Measurements from ENCODE around the gene SCAPER.

The SCAPER gene

DNA sequence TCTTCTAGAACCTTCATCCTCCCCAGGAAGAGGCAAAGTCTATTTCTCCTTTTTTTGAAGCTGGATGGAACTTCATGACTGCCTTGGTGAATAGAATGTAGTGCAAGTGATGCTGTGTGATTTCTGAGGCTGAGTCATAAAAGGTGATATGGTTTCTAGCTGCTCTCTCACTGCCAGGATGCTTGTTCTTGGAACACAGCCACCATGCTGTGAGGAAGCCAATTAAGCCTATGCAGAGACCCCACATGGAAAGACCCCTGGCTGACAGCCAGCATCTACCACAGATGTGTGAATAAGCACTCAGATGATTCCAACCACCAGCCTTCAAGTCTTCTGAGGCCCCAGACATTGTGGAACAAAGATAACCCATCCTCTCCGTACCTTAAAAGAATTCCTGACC, 511.5 kb downstream of the SCAPER start:
- DNase-seq: no peak

DNA sequence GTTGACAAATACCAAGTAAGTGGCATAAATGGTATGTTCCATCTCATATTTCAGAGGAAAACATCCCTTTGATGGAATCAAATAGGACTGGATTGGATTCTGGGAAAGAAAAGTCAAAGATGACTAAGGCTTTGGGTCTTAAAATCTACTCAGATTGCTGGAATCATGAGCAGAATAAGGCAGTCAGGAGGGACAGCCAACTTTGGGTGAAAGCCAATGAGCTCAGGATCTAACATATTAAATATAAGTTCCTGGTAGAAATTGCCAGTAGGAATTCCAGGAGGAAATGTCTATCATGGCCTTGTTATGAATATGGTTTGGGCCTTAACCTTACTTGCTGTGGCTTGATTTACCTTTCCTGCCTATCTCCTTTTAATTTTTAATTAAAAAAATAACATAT, 513.3 kb downstream of the SCAPER start:
- no peak for DNase-seq

GRCh38 chr15:76391309-76391708, 513.8 kb downstream of the SCAPER start:
- no peak for DNase-seq

GRCh38 chr15:76390571-76390970, 514.6 kb downstream of the SCAPER start:
- DNase-seq: no peak

- no peak for DNase-seq
Measured at GRCh38 chr15:76386926-76387325, 518.2 kb downstream of the SCAPER start.

GRCh38 chr15:76386178-76386577, 519.0 kb downstream of the SCAPER start:
- no peak for DNase-seq

- no peak for DNase-seq
Measured at GRCh38 chr15:76384409-76384808, 520.7 kb downstream of the SCAPER start.

- no peak for DNase-seq
Measured at GRCh38 chr15:76382987-76383728, 522.0 kb downstream of the SCAPER start.

DNA sequence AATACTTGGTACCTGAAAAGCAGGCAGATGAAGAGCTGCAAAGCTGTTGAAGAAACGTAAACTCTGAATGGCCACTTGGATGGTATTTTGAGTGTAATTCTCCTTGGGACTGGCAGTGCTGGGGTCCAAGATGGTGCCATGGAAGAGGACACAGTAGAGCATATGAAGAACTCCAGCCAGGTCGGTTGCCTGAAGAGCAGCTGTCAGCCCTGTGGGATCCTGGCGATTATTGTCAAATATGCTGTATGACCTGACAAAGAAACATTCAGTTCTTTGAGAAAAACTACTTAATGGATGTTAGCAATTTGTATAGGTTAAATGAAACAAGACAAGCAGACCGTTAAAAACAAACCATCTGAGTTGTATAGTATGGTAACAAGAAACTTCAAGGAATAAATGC, 523.8 kb downstream of the SCAPER start:
- no peak for DNase-seq

GRCh38 chr15:76380249-76380648, 524.9 kb downstream of the SCAPER start:
- no peak for DNase-seq

- no peak for DNase-seq
Measured at GRCh38 chr15:76378691-76379090, 526.4 kb downstream of the SCAPER start.

DNA sequence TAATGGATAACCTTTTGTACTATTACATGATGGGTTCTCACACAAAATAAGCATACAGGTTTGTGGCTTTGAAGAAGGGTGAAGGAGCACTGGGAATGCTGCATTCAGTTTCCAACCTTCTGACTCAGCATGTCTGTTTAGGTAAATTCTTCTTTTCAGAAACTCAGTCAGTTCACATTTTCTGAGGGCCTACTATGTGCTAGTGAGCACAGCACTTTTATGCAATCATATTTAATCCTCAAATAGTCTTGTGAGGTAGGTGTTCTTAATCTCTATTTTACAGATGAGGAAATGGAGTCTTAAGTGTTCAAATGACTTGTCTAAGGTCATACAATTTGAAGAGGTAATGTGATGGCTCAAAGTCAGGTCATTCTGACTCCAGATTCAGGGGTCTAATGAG, 527.4 kb downstream of the SCAPER start:
- DNase-seq: no peak

DNA sequence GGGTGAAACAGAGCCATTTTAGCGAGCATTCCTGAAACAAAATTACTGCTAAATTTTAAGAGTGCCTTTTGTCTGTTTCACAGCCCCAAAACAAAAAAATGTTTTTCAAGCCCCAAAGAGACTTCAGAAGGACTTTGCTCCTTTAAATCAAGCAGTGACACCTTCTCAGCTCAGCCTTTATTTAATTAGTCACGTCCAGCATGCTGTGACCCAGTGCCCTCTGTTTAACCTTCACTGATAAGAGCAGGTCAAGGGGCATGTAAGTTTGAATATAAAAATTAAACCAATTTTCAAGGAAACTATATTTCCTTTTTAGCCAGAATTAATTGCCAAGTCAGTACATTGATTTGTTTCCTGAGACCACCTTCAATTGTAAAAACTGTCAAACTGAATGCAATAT, 527.9 kb downstream of the SCAPER start:
- DNase-seq: no peak

GRCh38 chr15:76376816-76377215, 528.3 kb downstream of the SCAPER start:
- DNase-seq: no peak

DNA sequence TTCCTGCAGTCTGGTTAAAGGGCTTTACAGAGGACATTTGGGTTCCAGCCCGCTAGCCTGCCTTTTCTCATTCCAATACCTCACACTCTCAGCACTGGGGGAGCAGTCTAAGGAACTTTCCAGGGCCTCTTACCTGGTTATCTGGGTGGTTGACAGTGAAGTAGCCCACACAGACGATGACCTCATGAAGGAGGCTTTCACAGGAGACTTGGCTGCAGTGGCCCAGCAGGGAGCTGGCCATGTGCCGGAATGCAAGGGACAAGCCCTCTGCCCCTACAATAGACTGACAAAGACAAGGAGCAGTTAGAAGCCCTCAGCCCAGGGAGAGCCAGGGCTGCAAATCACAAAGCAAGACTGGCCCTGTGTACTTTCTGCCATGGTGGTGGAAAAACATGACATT, 529.1 kb downstream of the SCAPER start:
- DNase-seq: no peak

DNA sequence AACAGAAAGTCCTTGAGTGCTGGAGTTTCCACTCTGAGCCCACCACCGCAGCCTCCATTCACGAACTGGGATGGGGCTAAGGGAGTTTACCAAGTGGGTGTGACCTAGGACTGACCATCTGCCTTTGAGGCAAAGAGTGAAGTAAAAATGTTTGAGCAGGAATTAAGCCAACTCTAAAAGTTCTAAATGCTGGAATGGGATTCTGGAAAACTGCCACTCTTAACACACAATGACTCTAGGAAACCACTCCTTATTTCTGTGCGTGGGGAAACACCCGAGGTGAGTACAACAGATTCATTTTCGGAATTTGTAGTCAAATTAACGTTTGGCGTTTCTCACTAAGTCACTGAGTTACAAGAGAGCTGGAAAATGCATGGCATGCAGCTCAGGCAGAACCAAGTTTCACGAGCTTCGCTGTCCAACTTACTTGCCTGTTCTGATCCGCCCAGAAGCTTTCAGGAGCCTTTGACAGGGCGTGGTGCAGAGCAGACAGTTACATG, 537.0 kb downstream of the SCAPER start:
- DNase-seq: no peak

DNA sequence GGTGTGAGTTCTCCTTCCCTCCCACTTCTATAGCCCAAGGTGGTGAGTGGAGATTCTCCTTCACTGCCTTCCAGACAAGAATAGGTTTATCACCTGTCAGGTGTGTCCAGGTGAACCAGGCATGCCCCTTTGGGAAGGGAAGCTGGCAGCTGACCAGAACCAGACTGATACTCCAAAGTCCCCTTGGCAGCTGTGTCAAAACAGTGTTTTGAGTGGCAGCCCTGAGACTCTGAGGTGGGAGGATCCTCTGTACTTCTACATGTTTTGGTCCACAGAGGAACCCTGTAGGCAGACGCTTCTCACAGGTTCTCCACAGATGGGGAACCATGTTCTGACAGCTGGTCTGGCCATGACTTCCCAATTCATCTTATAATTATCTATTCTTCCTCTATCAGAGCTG, 538.4 kb downstream of the SCAPER start:
- no peak for DNase-seq

DNA sequence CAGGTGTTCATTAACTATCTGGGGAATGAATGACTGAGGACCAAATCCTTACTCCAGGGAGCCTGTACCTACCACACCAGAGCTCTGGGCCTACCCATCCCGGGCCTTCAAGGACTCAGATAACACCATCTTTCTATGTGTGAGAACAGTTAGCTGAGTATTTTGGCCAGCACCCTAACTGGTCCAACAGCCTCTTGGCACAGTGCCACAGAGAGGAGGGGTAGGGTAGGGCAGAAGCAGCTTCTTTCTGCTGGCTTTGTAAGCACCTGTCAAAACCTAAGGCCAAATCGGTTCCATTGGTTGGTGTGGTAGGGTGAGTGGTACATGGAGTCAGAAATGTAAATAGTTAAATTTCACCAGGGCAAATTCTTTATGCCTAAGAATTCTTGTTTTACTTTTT, 541.9 kb downstream of the SCAPER start:
- no peak for DNase-seq

GRCh38 chr15:76360416-76360815, 544.7 kb downstream of the SCAPER start:
- DNase-seq: no peak

- no peak for DNase-seq
Measured at GRCh38 chr15:76359152-76359551, 546.0 kb downstream of the SCAPER start.

DNA sequence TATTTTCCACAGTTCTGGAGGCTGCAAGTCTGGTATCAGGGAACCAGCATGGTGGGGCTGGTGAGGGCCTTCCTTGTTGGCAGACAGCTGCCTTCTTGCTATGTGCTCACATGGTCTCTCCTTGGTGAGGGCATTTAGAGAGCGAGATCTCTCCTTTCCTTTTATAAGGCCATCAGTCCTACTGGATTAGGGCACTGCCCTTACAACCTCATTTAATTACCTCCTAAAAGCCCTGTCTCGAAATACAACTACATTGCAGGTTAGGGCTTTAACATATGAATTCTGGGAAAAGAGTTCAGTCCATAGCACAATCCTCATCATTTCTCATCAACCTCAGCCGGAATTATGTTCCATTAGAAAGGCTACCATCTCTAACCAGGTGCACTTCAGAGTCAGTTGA, 546.7 kb downstream of the SCAPER start:
- DNase-seq: no peak

GRCh38 chr15:76354823-76355440, 550.2 kb downstream of the SCAPER start:
- no peak for DNase-seq

GRCh38 chr15:76353903-76354302, 551.2 kb downstream of the SCAPER start:
- no peak for DNase-seq

- DNase-seq: no peak
Measured at GRCh38 chr15:76353023-76353577, 552.0 kb downstream of the SCAPER start.

Measured in stimulated activated CD4-positive, alpha-beta T cell treated with anti-CD3 and anti-CD28 coated beads, Interleukin-4, amount 100 ng/mL, for 24 hours (primary cell).